H1 (cell line): ENCODE results near the gene TBC1D16. TPM values are rescaled to one million over a fixed set of nuclear protein-coding genes. Genes with fewer than 3 reads are reported as not detected.

Source experiments
- CEBPB ChIP-seq: IDR thresholded peaks from 2 replicates; pipeline ENCODE4 v1.6.1; 2012; ENCODE audit warnings: low read depth, low read length
- EZH2 ChIP-seq: fragments of 200-600 bp; sonication (generic); IDR thresholded peaks from 2 replicates; pipeline ENCODE4 v1.7.1; 2012; ENCODE audit warnings: low read depth, mild to moderate bottlenecking, moderate library complexity, low read length, inconsistent platforms; ENCODE audit not compliant: severe bottlenecking
- JUN ChIP-seq: IDR thresholded peaks from 2 replicates; pipeline ENCODE4 v1.6.1; 2011; ENCODE audit warnings: low read depth, mild to moderate bottlenecking, improper control_type of control experiment, low read length
- SIN3A ChIP-seq, 2 experiments: IDR thresholded peaks in 1 of 2; conservative IDR thresholded peaks in 1 of 2; 2 replicates each; pipeline ENCODE4 v1.6.1; 2011 to 2012; ENCODE audit warnings: low read length in 2 of 2, improper control_type of control experiment in 1 of 2, low read depth in 1 of 2, mild to moderate bottlenecking in 1 of 2
- polyA plus RNA-seq, 7 experiments: library from polyadenylated mRNA; depleted of rRNA in 3 of 7; stranded (reverse) in 5 of 7; unstranded in 2 of 7; fragments of >200 nt in 5 of 7; fragments of 200-250 nt in 2 of 7; gene quantifications; 1 replicate in 5 of 7; 2 replicates in 1 of 7; 4 replicates in 1 of 7; pipeline versions ENCODE4 v1.2.1 to v1.2.3, GENCODE V29; 2011 to 2013; ENCODE audit warnings: missing spikeins in 2 of 7, mixed read lengths in 2 of 7
- total RNA-seq: library from RNA; stranded (reverse); fragmentation: NEBNext Ultra II Directional; extraction: Animal tissue kit (Norgen Biotek cat#: 25700); gene quantifications from 2 replicates; pipeline ENCODE4 v1.2.1, GENCODE V29; 2021

The TBC1D16 gene
- total and polyA plus RNA-seq, 2 of the 8 experiments (the other 6 are each of a cell fraction or from before 2014, with no cell fraction given), result 21.1 to 109 TPM

DNA sequence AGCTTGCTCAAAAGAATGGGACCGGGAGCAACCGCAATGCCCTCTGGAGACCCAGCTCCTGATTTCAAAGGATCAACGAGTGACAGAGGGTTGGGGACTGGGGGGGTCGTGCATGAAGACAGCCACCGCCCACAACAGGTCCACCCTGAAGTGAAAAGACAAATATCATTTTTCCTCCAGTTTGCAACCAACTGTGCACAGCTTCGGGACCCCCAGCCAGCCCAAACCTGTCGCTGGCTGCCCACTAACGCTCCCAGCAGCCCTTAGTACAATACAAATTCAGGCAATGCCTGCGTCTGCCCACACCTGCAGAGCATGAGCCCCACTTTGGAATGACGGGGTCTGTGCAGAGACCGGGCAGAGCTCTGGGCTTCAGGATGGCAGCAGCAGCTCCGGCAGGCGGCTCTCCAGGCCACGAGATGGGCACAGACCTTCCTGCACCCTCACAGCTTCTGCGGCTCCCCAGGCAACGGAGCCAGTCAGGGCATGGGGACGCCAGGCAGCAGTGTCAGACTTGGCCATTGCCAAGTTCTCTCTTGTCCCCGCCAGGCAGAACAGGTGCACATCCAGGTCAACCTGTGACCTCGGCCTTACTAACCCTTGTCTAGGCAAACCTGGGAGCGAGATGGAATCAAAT, 60.1 kb downstream of the TBC1D16 start (continued):
- TF ChIP-seq EZH2 (no peak), JUN (no peak), CEBPB (no peak), SIN3A (conservative IDR thresholded peaks at IDR 0.05 in 1 of 2, IDR thresholded peaks at IDR 0.05 in 1 of 2; ENCODE audit: low read depth in 1 of 2, low read length in 2 of 2) (no peak)
